NCI-H187 treated with DMSO at 0.1 percent for 48 hours (cell line): ENCODE data around the gene ABHD8.
"Not testable (repeated sequence)": the region's sequence is repeated elsewhere in the genome, so short reads cannot be mapped to it uniquely, and the experiment has no call there.

ENCODE experiments used
- DNase-seq: peaks from one replicate; lab custom pipeline; 2025; lab: John Stamatoyannopoulos, UW

Gene ABHD8

DNA sequence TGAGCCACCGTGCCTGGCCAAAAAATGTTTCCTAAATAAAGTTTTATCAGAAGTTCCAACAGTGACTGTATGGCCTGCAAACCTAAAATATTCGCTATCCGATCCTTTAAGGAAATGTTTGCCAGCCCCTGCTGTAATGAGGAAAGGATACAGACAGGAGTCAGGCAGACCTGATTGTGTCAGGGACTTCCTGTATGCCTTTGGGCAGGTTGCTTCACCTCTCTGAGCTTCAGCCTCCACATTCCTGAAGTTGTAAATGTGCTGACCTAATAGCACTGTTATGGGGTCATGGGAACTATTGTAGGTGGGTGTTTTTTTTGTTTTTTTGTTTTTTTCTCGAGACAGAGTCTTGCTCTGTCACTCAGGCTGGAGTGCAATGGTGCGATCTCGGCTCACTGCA is 6.2 kb downstream of the ABHD8 start:
- DNase-seq = no peak

DNA sequence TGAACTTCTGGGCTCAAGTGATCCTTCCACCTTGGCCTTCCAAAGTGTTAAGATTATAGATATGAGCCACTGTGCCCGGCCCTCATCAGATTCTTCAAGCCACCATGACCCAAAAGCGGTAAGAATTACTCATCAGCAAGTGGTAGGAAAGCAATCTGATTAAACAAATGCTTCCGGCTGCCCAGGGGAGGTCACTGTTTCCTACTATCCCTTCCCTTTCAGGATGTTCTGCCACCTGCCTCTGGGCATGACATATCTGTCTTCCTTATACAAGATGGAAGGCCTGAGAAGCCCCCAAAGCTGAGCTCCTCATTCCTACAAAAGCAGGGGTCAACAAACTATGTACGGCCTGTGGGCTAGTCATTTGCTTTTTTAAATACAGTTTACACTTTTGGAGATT is 7.0 kb downstream of the ABHD8 start:
- DNase-seq = no peak

DNA sequence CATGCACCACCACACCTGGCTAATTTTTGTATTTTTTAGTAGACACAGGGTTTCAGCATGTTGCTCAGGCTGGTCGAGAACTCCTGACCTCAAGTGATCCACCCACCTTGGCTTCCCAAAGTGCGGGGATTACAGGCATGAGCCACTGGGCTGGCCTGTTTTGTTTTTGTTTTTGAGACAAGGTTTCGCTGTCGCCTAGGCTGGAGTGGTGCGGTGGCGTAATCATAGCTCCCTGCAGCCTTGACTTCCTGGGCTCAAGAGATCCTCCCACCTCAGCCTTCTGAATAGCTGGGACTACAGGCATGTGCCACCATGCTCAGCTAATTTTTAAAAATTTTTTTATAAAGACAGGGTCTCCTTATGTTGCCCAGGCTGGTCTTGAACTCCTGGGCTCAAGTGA is 7.7 kb downstream of the ABHD8 start:
- DNase-seq = not testable (repeated sequence)

DNA sequence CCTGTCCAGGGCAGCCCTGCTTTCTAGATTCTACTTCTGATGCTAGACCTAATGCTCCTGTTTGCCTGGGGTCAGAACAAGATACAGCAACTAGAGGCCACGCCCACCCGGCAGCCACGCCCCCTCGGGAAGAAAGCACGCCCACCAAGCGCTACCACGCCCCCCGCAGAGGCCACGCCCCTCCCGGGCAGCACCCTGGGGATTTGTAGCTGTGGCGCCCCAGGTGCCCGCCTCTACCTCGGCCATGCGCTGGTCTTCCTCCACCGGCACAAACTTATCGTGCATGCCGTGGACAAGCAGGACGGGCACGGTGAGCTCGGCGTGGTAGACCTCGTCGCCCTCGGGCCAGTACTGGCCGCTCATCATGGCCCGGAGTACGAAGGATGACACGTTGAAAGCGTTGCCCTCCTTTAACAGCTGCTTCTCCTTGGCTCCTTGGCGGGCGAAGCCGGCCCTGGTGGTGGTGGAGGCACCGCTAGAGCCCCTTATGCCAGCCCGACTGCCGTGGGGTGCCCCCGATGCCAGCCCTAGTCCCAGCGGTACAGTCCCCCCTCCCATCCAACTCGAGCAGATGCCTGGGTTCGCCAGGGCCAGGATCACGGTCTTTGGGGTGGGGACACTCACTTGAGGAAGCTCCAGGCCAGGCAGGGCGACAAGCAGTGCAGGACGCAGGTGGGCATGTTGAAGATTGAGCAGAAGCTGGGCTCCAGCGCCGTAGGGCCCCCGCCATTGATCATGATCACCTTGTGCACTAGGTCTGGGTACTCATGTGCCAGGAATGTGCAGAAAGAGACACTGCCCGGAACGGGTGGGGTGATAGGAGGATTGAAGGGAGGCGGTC is 9.0 kb downstream of the ABHD8 start:
- no peak for DNase-seq

DNA sequence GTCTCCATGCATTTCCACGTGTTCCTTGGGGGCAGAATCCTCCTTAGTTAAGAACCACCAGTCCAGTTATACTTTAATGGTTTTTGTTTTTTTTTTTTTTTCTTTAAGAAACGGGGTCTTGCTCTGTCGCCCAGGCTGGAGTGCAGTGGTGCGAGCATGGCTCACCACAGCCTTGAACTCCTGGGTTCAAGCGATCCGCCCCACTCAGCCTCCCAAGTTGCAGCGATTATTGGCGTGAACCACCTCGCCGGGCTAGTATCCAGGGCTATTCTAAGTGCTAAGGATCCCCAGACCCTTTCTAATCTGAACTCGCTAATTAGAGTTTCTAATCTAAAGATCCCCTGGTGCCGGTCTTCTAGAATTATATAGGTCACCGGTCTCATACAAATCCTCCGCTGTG is 9.6 kb downstream of the ABHD8 start:
- no peak for DNase-seq

DNA sequence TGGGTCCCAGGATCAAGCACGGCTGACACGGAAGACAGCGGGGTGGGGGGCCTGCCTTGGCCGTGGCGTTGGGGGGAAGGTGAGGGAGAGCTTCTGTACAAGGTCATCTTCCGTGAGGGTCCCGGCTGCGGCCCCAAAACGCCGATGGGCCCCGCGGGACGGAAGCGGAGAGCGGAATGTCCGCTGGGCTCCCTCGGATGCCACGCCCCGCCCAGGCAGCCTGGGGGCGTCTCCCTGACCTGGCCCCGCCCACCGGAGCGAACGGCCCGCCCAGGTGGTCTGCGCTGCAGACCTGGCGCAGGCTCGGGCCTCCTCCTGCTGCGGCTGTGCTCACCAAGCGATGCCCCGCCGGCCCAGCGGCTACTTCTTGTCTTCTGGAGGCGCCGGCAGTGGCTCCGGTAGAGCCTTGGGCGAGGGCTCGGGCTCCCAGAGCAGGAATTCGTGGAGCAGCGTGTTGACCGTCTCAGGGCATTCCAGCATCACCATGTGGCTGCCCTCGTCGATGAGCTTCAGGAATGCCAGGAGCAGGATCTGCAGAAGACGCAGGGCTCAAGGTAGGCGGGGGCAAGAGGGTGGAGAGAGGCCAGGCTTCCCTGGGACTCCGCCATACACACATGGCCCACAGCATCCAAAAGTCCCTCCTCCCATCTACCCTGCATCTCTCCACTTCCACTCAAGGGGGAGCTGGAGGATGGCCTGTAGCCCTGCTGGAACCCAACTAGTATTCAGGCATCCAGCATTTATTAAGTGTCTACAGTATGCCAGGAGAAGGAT is 10.7 kb downstream of the ABHD8 start:
- DNase-seq = no peak

DNA sequence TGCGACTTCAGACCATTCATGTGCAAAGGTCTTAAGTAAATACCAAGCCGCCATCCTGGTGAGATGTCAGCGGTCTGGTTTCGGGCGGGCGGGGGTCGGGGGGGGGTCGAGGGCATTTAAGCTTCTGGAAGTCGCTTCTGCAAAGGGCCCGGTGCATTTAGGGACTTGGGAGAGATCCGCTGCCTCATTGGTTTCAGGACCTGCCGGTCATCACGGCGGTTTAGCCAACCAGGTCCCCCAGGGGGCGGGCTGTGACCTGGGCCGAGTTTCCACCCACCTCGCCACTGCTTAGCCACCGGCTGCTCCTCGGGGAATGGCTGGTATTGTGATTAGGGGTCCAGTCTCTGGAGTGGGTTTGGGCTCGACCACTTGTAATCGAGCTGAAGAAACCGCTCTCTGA is 13.7 kb downstream of the ABHD8 start:
- no peak for DNase-seq

DNA sequence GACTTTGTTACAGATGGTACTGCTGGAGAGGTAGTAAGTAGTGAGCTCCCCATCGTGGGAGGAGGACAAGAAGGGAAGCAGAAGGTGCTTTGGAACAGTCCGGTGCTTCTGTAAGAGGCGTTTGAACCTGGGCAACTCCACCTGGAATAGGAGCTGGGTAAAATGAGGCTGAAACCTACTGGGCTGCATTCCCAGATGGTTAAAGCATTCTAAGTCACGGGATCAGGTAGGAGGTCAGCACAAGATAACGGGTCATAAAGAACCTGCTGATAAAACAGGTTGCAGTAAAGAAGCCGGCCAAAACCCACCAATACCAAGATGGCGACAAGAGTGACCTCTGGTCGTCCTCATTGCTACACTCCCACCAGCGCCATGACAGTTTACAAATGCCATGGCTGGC is 16.5 kb downstream of the ABHD8 start:
- DNase-seq = no peak

DNA sequence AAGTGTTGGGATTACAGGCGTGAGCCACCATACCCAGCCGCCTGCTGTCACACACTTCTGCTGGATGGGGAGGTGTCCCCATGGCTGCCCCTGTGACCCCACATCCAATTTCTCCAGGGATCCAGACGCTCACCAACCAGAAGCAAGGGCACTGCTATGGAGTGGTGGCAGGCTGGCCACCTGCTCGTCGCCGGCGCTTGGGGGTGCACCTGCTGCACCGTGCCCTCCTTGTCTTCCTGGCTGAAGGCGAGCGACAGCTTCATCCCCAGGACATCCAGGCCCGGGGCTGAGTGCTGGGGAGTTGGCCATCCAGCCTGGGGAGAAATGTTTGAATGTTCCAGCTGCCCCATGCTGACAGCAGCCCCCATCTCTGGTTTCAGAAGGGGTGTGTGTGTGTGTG is 17.0 kb downstream of the ABHD8 start:
- DNase-seq = no peak

DNA sequence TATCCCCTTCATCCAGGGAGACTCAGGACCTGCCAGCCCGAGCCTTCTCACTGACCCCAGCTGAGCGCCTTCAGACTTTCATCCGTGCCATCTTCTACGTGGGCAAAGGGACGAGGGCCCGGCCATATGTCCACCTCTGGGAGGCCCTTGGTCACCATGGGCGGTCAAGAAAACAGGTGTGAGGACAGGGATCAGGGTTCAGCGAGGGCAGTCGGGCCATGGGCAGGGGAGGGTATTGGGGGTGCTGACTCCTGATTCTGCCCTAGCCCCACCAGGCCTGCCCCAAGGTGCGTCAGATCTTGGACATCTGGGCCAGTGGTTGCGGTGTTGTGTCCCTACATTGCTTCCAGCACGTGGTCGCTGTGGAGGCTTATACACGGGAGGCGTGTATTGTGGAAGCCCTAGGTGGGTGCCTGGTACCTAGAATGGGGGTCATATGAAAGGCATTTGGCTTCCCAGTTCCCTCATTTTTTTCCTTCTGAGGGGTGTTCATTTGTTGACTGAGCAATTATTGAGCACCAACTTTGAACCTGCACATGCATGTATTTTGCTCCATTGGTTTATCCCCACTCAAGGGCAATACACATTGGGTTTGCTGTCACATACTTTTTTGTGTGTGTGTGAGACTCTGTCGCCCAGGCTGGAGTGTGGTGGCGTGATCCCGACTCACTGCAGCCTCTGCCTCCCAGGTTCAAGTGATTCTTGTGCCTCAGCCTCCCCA is 17.6 kb downstream of the ABHD8 start:
- DNase-seq = no peak

DNA sequence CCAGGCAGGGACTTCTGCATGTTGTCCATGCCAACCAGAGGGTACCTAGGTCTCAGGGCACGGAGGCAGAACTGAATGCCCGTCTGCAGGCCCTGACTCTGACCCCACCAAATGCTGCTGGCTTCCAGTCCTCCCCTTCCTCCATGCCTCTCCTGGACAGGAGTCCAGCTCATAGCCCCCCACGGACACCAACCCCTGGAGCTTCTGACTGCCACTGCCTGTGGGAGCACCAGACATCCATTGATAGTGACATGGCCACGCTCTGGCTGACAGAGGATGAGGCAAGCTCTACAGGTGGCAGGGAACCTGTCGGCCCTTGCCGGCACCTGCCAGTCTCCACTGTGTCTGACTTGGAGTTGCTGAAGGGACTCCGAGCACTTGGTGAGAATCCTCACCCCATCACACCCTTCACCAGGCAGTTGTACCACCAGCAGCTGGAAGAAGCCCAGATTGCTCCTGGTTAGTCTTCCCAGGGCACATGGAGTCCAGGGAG is 19.7 kb downstream of the ABHD8 start:
- no peak for DNase-seq

DNA sequence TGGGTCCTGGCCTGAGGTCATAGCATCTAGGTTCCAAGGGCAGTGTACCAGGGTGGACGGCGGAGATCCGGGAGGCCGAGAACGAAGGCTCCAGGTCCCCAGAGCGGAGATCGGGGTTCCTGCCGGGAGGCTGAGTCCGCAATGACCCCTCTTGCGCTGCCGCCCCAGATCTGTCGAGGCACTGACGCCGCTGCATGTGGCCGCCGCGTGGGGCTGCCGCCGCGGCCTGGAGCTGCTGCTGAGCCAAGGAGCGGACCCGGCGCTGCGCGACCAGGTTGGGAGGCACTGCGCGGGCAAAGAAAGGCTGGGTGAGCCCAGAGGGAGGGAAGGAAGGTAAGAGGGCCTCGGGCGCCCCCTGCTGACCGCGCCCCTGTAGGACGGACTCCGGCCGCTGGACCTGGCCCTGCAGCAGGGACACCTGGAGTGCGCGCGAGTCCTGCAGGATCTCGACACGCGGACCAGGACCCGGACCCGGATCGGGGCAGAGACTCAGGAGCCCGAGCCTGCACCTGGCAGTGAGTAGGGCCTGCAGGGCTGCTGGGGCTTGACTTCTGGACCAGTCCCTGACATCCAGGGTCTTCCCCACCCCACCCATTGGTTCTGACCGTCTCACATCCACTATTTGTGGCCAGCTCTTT is 20.6 kb downstream of the ABHD8 start:
- no peak for DNase-seq

DNA sequence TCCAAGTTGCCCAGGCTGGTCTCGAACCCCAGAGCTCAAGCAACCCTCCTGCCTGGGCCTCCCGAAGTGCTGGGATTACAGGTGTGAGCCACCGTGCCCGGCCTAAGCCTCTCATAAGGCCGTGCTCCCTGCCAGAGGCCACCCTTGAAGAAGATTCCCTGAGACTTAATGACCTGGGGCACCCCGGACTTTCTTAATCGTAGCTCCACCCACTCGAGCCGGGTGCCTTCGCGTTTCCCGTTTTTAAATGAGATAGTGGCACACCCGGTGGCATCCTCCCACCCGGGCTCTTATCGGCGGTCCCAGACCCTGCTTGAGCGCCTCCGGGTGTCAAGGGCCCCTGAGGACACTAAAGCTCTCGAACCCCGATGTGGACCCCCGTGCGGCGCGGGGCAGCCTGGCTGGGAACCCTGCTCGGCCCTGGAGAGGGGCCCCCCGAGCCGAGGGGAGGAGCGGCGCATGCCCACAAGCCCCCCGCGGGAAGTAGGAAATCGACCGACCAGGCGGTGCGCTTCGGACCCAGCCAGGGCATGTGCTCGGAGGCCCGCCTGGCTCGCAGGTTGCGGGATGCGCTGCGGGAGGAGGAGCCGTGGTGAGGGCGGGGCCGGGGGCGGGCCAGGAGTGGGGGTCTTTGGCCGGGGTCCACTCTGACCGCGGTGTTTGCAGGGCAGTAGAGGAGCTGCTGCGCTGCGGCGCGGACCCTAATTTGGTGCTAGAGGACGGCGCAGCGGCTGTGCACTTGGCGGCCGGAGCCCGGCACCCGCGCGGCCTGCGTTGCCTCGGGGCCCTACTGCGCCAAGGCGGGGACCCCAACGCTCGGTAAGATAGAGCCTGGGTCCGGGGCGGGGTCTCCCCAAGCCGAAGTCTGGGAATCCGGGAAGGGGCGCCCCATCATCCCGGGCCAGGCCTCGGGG is 21.6 kb downstream of the ABHD8 start, which contains the start of gene ANKLE1:
Gene ANKLE1 (plus strand): TSS at position 511 of the 914 bp plus-strand sequence. CDS start 20 bp downstream, at position 531.
- DNase-seq = no peak

DNA sequence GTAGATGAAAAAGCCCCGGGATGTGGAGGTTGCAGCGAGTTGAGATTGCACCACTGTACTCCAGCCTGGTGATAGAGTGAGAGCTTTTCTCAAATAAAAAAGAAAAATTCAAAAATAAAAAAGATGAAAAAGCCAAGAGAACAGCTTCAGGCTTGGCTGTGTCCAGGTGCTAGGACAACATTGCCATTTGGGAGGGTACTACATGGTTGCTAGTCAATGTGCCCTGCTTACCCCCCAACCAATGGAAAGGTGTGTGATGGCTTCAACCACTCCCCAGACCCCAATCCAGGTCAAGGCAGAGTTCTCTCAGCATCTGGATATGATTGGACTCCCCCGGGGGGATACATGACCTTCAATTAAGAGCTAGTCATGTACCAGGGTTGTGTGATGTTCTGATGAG is 23.8 kb downstream of the ABHD8 start:
- DNase-seq = no peak

DNA sequence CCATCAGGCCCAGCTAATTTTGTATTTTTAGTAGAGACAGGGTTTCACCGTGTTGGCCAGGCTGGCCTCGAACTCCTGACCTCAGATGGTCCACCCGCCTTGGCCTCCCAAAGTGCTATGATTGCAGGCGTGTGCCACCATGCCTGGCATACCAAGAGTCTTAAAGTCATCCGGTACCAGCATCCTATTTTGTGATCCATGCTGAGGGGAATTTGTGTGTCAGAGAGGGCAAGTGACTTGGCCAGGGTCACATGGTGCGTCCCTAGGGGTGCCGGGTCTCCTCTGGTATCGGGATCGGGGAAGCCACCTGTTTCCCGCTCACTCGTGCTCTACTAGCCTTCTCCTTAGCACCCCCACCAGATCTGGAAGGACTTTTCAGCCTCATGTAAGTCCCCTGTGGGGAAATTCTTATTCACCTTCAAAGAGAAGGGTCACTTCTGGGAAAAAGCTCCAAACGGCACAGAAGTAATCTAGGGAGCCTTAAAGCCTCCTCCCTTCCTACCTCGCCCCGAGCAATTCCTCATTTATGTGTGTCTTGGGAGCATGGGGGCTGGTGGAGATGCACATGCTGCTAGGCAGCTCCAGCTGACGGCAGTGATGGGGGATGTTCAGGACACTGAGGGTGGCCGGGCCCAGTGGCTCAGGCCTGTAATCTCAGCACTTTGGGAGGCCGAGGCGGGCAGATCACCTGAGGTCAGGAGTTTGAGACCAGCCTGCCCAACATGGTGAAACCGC is 27.6 kb downstream of the ABHD8 start:
- DNase-seq = no peak

DNA sequence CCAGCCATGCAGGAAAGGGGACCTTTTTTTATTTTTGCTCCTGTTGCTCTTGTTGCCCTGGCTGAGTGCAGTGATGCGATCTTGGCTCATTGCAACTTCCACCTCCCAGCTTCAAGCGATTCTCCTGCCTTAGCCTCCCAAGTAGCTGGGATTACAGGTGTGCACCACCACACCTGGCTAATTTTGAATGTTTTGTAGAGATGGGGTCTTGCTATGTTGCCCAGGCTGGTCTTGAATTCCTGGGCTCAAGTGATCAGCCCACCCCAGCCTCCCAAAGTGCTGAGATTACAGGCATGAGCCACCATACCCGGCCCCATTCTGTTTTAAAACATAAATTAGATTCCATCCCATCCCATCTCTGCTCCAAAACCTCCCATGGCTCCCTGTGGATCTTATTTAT is 28.3 kb downstream of the ABHD8 start:
- DNase-seq = not testable (repeated sequence)

DNA sequence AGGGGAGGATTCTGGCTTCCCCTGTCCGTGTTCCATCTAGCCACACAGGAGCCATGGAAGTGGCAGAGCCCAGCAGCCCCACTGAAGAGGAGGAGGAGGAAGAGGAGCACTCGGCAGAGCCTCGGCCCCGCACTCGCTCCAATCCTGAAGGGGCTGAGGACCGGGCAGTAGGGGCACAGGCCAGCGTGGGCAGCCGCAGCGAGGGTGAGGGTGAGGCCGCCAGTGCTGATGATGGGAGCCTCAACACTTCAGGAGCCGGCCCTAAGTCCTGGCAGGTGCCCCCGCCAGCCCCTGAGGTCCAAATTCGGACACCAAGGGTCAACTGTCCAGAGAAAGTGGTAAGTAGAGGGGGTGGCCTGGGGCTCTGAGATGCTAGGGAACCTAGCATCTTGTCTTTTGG is 34.5 kb downstream of the ABHD8 start:
- DNase-seq = no peak

DNA sequence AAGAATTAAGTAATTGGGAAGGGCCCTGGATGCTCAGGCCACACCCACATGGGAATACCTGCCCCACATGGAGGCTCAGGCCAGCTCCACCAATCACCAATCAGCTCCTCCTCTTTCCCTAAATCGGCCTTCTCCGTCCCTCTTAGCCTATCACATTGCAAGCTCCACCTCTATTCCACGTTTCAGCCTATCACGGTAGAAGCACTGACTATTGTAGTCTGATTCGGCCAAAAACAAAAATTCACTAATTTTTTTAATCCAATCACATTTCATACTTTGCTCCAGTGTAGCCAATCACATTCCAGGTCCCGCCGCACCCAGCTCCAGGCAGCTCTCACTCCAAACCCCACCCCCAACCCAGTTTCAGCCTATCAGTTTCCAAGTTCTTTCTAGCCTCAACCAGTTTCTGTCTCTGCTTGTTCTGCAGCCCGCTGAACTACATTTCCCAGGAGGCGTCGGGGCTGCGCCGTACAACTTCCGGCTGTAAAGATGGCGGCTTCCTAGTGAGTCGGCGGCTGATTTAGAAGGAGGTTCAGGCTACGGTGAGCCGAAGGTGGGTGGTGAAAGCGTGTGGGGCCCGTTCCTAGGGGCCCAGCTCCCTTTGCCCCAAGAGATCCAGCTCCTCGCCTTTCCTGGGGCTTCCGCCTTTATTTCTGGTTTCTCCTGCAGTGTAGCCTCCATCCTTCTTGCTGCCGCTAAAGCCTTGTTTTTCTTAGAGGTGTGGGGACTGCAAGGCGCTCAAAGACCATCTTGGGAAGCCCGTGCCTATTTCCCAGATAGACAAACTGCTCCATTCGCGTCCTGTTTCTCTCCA is 36.0 kb downstream of the ABHD8 start, which contains the start of gene BABAM1:
Gene BABAM1 (plus strand): TSS at position 469 of the 814 bp plus-strand sequence. CDS start 1,364 bp downstream, outside the sequence.
- DNase-seq = peak; percentile 84

DNA sequence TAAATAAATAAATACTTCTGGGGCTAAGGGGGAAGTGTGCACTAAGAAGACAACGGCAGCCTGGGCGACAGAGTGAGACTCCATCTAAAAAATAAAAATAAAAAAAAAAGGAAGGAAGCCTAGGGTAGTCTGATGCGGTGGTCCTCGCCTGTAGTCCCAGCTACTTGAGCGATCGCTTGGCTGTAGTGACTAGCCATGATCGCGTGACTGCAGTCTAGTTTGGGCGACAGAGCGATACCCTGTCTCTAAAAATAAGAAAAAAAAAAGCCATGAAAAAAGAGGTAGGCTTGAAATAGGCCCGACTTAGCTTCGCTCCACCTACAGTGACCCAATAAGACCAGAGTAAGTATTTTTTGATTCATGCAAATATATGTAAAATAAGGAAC is 36.6 kb downstream of the ABHD8 start:
- DNase-seq = no peak
